Camera-type eye (tissue), 1 donor: ENCODE measurements around the gene FRRS1. TPM values are rescaled to one million over a fixed set of nuclear protein-coding genes. Genes with fewer than 3 reads are reported as not detected.

Experiments used
- total RNA-seq: library from RNA; depleted of rRNA; stranded (reverse); fragments of >200 nt; gene quantifications from one replicate; pipeline ENCODE4 v1.2.3, GENCODE V29; 2014

Gene FRRS1
- total RNA-seq, result 12.4 TPM

GRCh38 chr1:99766378-99766800 lies at the start of gene FRRS1:
FRRS1 (minus strand) TSS chr1:99766635; CDS start chr1:99748768, 17,867 bp downstream.

Other genes starting within 250 kb of the FRRS1 start
- 39.4 TPM for gene PALMD, start 120.5 kb downstream of the FRRS1 start, total RNA-seq
- 47.2 TPM for gene AGL, start 83.7 kb upstream of the FRRS1 start, total RNA-seq
- 56.8 TPM for gene SLC35A3, start 203.4 kb upstream of the FRRS1 start, total RNA-seq